ENCODE data around the gene XPO5.

DNA sequence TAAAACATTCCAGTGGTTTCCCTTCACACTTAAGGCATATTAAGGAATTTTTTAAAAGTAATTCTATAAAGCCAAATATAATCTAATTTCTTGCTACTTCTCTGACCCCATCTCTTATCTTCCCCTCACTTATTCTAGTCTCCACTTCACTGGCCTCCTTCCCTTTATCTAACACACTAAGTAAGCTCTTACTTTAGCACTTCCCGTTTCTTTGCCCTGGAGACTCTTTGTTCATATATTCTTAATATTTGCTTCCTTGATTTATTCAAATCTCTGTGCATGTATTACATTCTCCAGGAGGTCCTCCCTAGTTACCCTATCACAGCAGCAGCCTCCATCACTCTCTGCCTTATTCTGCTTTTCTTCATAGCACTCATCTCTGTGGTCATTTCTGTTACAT lies 33.0 kb upstream of the XPO5 start:
- TF ChIP-seq EZH2 (IDR thresholded peaks at IDR 0.05; ENCODE audit: borderline replicate concordance, low read depth, low read length, severe bottlenecking): no peak
- TF ChIP-seq, protein P1, sequence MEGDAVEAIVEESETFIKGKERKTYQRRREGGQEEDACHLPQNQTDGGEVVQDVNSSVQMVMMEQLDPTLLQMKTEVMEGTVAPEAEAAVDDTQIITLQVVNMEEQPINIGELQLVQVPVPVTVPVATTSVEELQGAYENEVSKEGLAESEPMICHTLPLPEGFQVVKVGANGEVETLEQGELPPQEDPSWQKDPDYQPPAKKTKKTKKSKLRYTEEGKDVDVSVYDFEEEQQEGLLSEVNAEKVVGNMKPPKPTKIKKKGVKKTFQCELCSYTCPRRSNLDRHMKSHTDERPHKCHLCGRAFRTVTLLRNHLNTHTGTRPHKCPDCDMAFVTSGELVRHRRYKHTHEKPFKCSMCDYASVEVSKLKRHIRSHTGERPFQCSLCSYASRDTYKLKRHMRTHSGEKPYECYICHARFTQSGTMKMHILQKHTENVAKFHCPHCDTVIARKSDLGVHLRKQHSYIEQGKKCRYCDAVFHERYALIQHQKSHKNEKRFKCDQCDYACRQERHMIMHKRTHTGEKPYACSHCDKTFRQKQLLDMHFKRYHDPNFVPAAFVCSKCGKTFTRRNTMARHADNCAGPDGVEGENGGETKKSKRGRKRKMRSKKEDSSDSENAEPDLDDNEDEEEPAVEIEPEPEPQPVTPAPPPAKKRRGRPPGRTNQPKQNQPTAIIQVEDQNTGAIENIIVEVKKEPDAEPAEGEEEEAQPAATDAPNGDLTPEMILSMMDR (IDR thresholded peaks at IDR 0.05; ENCODE audit: borderline replicate concordance, extremely low read depth, low read length, poor library complexity, severe bottlenecking): no peak
